HUES64 (cell line): Measurements from ENCODE around the gene DYRK1A.
A peak's percentile ranks its signal among the peaks of the same experiment; 100 is the strongest.

ENCODE experiments used
- H3K27ac ChIP-seq: 2 replicates; pipeline ENCODE4 v1.7.0; 2013; ENCODE audit warnings: low read depth, low read length, inconsistent platforms
- H3K27me3 ChIP-seq: 2 replicates; pipeline ENCODE4 v1.6.1; 2013; ENCODE audit warnings: mild to moderate bottlenecking, low read length; ENCODE audit not compliant: insufficient read depth
- H3K36me3 ChIP-seq: 2 replicates; pipeline ENCODE4 v1.6.1; 2013; ENCODE audit warnings: mild to moderate bottlenecking, low read length; ENCODE audit not compliant: insufficient read depth
- H3K4me1 ChIP-seq: 2 replicates; pipeline ENCODE4 v1.6.1; 2013; ENCODE audit warnings: mild to moderate bottlenecking, low read length, moderate library complexity; ENCODE audit not compliant: insufficient read depth
- H3K4me3 ChIP-seq: 2 replicates; pipeline ENCODE4 v1.5.1; 2013; ENCODE audit warnings: mild to moderate bottlenecking, low read length, moderate library complexity
- H3K9ac ChIP-seq: 2 replicates; pipeline ENCODE4 v1.6.1; 2013; ENCODE audit warnings: mild to moderate bottlenecking, low read depth, low read length
- H3K9me3 ChIP-seq: 2 replicates; pipeline ENCODE4 v1.6.1; 2013; ENCODE audit warnings: low read depth, low read length; ENCODE audit not compliant: insufficient read depth
- WGBS: fragments of 150-250, 120-280 bp; methylation state at CpG from one replicate; pipeline ENCODE4 v1.1.7; 2013; ENCODE audit warnings: missing lambda C conversion rate; 5-methylcytosine and 5-hydroxymethylcytosine counted together

DYRK1A gene

DNA sequence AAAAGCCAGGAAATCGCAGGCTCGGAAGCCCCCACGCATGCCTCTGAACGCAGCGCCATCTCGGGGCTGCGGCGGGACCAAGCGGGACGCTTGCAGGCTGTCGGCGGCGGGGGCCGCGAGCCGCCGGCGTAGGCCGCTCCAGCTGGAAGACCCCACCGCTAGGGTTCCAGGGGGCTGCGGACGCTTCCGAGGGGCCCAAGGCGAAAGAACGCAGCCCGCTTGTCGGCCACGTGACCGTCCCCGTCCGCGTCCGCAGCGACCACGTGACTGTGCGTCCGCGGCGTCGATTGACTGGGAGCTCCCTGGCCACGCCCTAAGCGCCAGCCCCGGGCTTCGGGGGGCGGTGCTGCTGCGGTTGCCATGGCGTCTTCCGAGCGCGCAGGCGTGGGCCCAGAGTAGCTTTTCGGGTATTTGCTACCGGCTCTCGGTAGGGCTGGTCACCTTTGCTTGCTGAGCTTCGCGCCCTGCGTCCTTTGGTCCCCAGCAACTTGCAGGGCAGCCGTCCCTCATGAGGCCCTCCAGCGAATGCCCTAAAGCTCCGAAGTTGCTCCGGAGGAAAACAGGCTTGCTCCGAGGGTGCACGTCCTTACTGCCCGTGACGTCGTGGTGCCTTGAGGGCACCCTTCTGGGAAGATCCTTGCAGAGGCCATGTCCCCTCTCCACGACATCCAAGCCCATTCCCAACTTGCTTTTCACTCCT, 197.2 kb downstream of the DYRK1A start:
- peak overlapping the region; percentile 56 for H3K4me3 ChIP-seq
- WGBS, result 56% methylated on average over 67 of the region's 67 CpGs
- peaks cover 10% of the 10 kb centered on the region; the same call in 1 of the 2 replicates for H3K4me1 ChIP-seq
- peaks cover 12% of the 10 kb centered on the region for H3K27me3 ChIP-seq
- H3K9ac ChIP-seq, result peak overlapping the region; percentile 72
- H3K36me3 ChIP-seq, result no peaks in the 10 kb centered on the region
- H3K9me3 ChIP-seq, result no peaks in the 10 kb centered on the region
- peak overlapping the region; percentile 76 for H3K27ac ChIP-seq

DNA sequence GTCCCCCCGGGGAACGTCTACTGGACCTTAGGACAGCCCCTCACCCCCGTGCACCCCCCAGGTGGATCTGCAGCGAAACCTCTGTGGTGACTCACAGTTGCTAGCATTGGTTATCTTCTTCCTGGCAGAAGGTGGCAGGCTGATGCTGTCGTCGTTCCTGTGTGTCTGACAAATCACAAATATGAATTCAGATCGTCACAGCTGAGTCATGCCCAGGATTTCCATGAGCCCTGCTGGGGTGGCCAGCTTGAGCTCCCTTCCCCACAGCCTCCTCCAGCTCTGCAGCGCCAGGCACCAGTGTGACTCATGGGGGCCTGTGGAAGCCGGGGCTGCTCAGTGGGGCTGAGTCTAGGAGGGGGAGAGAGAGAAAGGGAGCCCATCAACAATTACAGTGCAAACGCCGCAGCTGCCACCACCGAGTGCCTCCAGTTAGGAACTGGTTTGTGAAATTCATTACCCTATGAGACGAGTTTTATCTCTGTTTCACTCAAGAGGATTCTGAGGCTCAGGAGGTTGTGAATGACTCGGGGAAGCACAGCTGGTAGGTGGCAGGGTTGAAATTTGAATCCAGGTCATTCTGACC, 197.9 kb downstream of the DYRK1A start:
- no peaks in the 10 kb centered on the region for H3K9me3 ChIP-seq
- H3K9ac ChIP-seq, result peak overlapping the region; percentile 54; the same call in 1 of the 2 replicates
- H3K27ac ChIP-seq, result peak overlapping the region; percentile 76
- no peaks in the 10 kb centered on the region for H3K36me3 ChIP-seq
- peak overlapping the region; percentile 56 for H3K4me3 ChIP-seq
- peaks cover 10% of the 10 kb centered on the region; the same call in 1 of the 2 replicates for H3K4me1 ChIP-seq
- peaks cover 12% of the 10 kb centered on the region for H3K27me3 ChIP-seq
- 26% methylated on average over 14 of the region's 14 CpGs for WGBS

DNA sequence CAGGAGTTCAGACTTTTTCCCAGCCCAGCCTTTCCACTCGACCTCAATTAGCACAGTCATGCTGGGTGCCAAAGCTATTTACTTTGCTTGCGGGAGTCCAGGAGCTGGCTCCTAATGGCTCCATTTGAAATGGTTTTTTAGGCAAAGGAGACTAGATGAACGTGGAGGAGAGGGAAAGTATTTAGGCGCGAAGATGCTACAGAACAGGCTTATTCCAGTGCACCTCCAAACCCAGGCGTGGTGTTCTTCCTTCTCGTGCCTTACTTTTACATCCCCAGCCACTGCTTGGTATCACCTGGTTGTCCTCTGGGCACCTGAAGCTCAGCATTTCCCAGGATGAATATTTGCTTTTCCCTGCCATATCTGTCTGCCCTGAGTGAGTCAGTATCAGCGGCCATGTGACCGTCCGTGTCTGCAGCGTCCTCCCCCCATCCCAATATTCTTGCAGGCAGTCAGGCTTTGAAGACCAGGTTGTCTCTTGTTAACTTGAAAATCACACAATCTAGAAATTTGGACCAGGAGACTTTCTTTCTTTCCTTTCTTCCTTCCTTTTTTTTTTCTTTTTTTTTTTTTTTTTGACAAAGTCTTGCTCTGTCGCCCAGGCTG, 198.5 kb downstream of the DYRK1A start:
- 52% methylated on average over 12 of the region's 12 CpGs for WGBS
- Histone ChIP-seq H3K4me1 (peaks cover 10% of the 10 kb centered on the region; the same call in 1 of the 2 replicates), H3K9me3 (no peaks in the 10 kb centered on the region), H3K36me3 (no peaks in the 10 kb centered on the region), H3K4me3 (peak overlapping the region; percentile 56; the same call in 1 of the 2 replicates), H3K27me3 (peaks cover 12% of the 10 kb centered on the region), H3K27ac (peak overlapping the region; percentile 76; the same call in 1 of the 2 replicates), H3K9ac (no peak overlapping the region)

- Histone ChIP-seq H3K36me3 (no peaks in the 10 kb centered on the region), H3K9me3 (no peaks in the 10 kb centered on the region), H3K4me3 (no peak overlapping the region)
Measured at GRCh38 chr21:37565530-37566223, 199.1 kb downstream of the DYRK1A start.

GRCh38 chr21:37566790-37567615, 200.4 kb downstream of the DYRK1A start:
- Histone ChIP-seq H3K27ac (no peak overlapping the region), H3K4me3 (no peak overlapping the region), H3K36me3 (no peaks in the 10 kb centered on the region), H3K4me1 (peaks cover 10% of the 10 kb centered on the region; the same call in 1 of the 2 replicates), H3K27me3 (peaks cover 12% of the 10 kb centered on the region), H3K9me3 (no peaks in the 10 kb centered on the region), H3K9ac (no peak overlapping the region)
- WGBS, result 94% methylated on average over 14 of the region's 14 CpGs

More at GRCh38 chr21:37565530-37566223, 199.1 kb downstream of the DYRK1A start:
- H3K4me1 ChIP-seq, result peaks cover 10% of the 10 kb centered on the region; the same call in 1 of the 2 replicates
- 95% methylated on average over 14 of the region's 14 CpGs for WGBS
- peaks cover 12% of the 10 kb centered on the region for H3K27me3 ChIP-seq
- H3K9ac ChIP-seq, result no peak overlapping the region
- H3K27ac ChIP-seq, result no peak overlapping the region

- H3K27me3 ChIP-seq, result peaks cover under 1% of the 10 kb centered on the region; the same call in 1 of the 2 replicates
- H3K4me3 ChIP-seq, result no peak overlapping the region
- no peak overlapping the region for H3K27ac ChIP-seq
- H3K36me3 ChIP-seq, result no peaks in the 10 kb centered on the region
- WGBS, result 93% methylated on average over 6 of the region's 6 CpGs
- peaks cover 10% of the 10 kb centered on the region; the same call in 1 of the 2 replicates for H3K4me1 ChIP-seq
- no peaks in the 10 kb centered on the region for H3K9me3 ChIP-seq
- no peak overlapping the region for H3K9ac ChIP-seq
Measured at GRCh38 chr21:37568415-37568814, 201.8 kb downstream of the DYRK1A start.

DNA sequence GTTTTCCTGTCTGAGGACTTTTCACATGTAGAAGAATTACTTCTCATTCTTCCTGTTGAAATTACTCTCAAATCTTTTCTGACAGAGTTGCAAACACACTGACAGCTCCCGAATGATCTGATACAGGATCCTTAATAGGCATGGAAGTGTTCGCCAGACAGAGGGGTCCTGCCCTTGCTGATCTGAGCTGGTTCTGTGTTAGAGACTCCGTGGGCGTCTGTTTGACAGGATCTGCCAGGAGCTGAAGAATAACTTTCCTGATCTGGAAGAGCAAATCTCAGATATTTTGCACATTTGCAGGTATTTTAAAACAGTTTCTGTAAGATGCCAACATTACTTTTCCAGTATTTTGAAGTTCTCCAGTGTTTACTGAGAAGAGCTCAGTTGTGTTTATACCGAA, 202.3 kb downstream of the DYRK1A start:
- no peak overlapping the region for H3K9ac ChIP-seq
- no peaks in the 10 kb centered on the region for H3K36me3 ChIP-seq
- H3K4me3 ChIP-seq, result no peak overlapping the region
- no peaks in the 10 kb centered on the region for H3K9me3 ChIP-seq
- H3K27me3 ChIP-seq, result no peaks in the 10 kb centered on the region
- WGBS, result 90% methylated on average over 5 of the region's 5 CpGs
- H3K4me1 ChIP-seq, result peaks cover 10% of the 10 kb centered on the region; the same call in 1 of the 2 replicates
- H3K27ac ChIP-seq, result no peak overlapping the region

DNA sequence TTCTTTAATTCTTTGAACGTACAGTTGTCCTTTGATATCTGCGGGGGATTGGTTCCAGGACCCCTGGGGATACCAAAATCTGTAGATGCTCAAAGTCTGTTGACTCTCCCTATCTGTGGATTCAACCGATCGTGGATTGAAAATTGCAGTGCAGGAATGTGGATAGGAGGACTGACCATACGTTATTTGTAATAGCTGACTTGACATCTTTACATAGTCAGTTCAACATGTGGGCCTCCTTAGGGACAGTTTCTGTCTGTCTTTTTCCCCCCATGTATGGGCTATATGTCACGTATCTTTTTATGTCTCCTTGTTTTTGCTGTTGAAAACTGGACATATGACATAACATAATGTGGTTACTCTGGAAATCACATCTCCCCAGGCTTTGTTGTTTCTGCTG, 204.9 kb downstream of the DYRK1A start:
- H3K9ac ChIP-seq, result no peak overlapping the region
- no peaks in the 10 kb centered on the region for H3K36me3 ChIP-seq
- H3K27me3 ChIP-seq, result no peaks in the 10 kb centered on the region
- H3K4me1 ChIP-seq, result no peaks in the 10 kb centered on the region
- H3K4me3 ChIP-seq, result no peak overlapping the region
- 90% methylated on average over 5 of the region's 6 CpGs for WGBS
- H3K9me3 ChIP-seq, result no peaks in the 10 kb centered on the region
- H3K27ac ChIP-seq, result no peak overlapping the region

DNA sequence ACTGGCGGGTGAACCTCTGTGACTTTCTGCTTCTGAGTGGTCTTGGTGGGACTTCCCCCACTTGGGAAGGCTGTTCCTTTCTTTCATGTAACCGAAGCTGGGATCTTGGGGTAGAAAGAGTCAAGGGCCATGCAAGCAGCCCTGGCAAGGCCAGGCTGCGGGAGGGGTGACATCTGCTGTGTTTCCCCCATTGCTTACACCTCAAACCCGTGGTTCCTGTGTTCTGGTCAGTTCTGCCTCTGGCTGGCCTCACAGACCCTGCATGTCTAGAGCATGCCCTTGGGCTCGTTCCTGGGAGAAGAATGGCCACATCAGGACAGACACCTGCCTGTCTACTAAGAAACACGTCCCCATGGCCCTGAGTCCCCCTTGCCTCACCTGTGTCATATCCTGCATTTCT, 207.7 kb downstream of the DYRK1A start:
- no peaks in the 10 kb centered on the region for H3K4me1 ChIP-seq
- no peak overlapping the region for H3K9ac ChIP-seq
- no peaks in the 10 kb centered on the region for H3K27me3 ChIP-seq
- peaks cover 17% of the 10 kb centered on the region for H3K9me3 ChIP-seq
- H3K36me3 ChIP-seq, result no peaks in the 10 kb centered on the region
- H3K4me3 ChIP-seq, result no peak overlapping the region
- WGBS, result 94% methylated on average over 6 of the region's 6 CpGs
- H3K27ac ChIP-seq, result no peak overlapping the region

DNA sequence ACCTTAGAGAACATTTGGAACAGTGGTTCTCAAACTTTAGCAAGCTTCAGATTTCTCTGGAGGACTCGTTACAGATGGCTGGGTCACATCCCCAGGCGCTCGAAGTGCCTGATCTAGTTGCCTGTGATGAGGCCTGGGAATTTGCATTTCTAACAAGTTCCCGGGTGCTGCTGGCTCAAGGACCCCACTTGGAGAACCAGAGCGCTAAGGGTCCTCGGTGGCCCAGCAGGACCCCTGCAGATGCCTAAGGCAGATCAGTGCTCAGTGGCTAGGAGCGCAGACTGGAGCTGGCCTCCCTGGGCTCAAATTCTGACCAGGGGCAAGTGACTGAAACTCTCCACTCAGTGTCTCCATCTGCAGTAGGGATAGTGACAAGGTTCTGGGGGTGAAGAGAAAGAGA, 208.2 kb downstream of the DYRK1A start:
- Histone ChIP-seq H3K9ac (no peak overlapping the region), H3K36me3 (no peaks in the 10 kb centered on the region), H3K4me1 (no peaks in the 10 kb centered on the region), H3K27ac (no peak overlapping the region), H3K27me3 (no peaks in the 10 kb centered on the region), H3K9me3 (peaks cover 22% of the 10 kb centered on the region), H3K4me3 (no peak overlapping the region)
- 93% methylated on average over 7 of the region's 7 CpGs for WGBS
